Gastrocnemius medialis (tissue), 4 donors: ENCODE data around the gene KLF3. TPM values are rescaled to one million over a fixed set of nuclear protein-coding genes. Genes with fewer than 3 reads are reported as not detected.

Experiments used
- ATAC-seq, 2 donors: fragments of 150-250 bp; one replicate each; pipeline ENCODE4 v1.9.1; 2016
- DNase-seq, 2 donors: peaks; one replicate each; pipeline ENCODE4 v3.0.0-alpha.2; 2019
- H3K27ac ChIP-seq, 4 donors: fragments of 200-600 bp; sonication (generic); 1 replicate in 1 of 4; 2 replicates in 3 of 4; pipeline ENCODE4 v1.5.1; 2016 to 2018; ENCODE audit warnings: mild to moderate bottlenecking in 2 of 4, moderate library complexity in 1 of 4
- H3K27me3 ChIP-seq, 3 donors: fragments of 200-600 bp; sonication (generic) in 2 of 3; 1 replicate in 1 of 3; 2 replicates in 2 of 3; pipeline versions ENCODE4 v1.5.1 to v1.6.0; 2016 to 2019; ENCODE audit warnings: mild to moderate bottlenecking in 1 of 3, moderate library complexity in 1 of 3
- H3K36me3 ChIP-seq, 2 donors: fragments of 200-600 bp; sonication (generic) in 1 of 2; one replicate each; pipeline ENCODE4 v1.5.1; 2017 to 2018
- H3K4me1 ChIP-seq, 2 donors: fragments of 200-600 bp; sonication (generic) in 1 of 2; one replicate each; pipeline ENCODE4 v1.5.1; 2016 to 2017; ENCODE audit warnings: mild to moderate bottlenecking in 2 of 2
- H3K4me3 ChIP-seq, 4 donors: fragments of 200-600 bp; sonication (generic) in 3 of 4; 1 replicate in 1 of 4; 2 replicates in 3 of 4; pipeline ENCODE4 v1.5.1; 2016 to 2019; ENCODE audit warnings: mild to moderate bottlenecking in 2 of 4
- H3K9me3 ChIP-seq, 3 donors: fragments of 200-600 bp; sonication (generic) in 2 of 3; 1 replicate in 1 of 3; 2 replicates in 2 of 3; pipeline ENCODE4 v1.5.1; 2016 to 2019
- CTCF ChIP-seq, 5 experiments: fragments of 450-650 bp in 3 of 5; fragments of 200-600 bp in 2 of 5; sonication (generic) in 2 of 5; IDR thresholded peaks in 4 of 5; conservative IDR thresholded peaks in 1 of 5; 1 replicate in 4 of 5; 2 replicates in 1 of 5; pipeline ENCODE4 v1.5.1; 2016 to 2019; ENCODE audit warnings: antibody characterized with exemption in 5 of 5, mild to moderate bottlenecking in 3 of 5, moderate library complexity in 3 of 5
- POLR2A ChIP-seq, 2 donors: fragments of 450-650 bp; IDR thresholded peaks; one replicate each; pipeline ENCODE4 v1.6.1; 2017; ENCODE audit warnings: antibody characterized with exemption in 2 of 2, mild to moderate bottlenecking in 2 of 2, moderate library complexity in 2 of 2
- in situ Hi-C, 4 donors: fragments of 200-750 bp; cut with MboI; loops; one replicate each; pipeline versions ENCODE4 v1.15.0 to v1.8.0; 2017; ENCODE audit warnings: low sequenced_read_pairs in 4 of 4
- intact Hi-C: fragments of 100-400 bp; cut with DNase I; formaldehyde crosslinking; loops from one replicate; pipeline ENCODE4 v1.15.1; 2023; ENCODE audit warnings: low total_unique reads
- total RNA-seq, 4 donors: library from RNA; depleted of rRNA; stranded (reverse); fragments of >200 nt; gene quantifications; one replicate each; pipeline versions ENCODE4 v1.1.0 to v1.2.3, GENCODE V29; 2016

Gene KLF3
- total RNA-seq, 4 donors from 2014 or later, result 12.7 to 26.5 (median 19.4) TPM

DNA sequence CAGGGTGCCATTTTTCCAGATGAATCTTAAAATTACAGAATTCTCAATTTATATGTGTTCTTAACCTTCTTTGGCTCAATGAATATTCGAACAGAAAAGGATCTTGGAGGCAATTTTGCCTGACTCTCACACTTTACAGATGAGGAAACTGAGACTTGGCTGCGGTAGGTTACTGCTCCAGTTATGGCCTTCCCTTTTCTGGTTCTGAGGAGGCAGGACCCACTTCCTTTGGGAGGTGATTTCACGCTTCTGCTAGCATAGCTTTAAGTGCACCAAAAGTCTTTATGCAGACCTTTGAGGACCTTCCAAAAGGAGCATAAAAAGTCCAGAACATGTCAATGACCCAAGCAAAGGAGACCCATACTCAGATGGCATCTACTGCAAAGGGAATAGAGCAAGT, 44.7 kb upstream of the KLF3 start:
- H3K4me3 ChIP-seq, result no peak overlapping the region
- no peaks in the 10 kb centered on the region for H3K9me3 ChIP-seq
- TF ChIP-seq CTCF (IDR thresholded peaks at IDR 0.05 in 4 of 5, conservative IDR thresholded peaks at IDR 0.05 in 1 of 5), result no peak
- in situ Hi-C loops, result no loop called here
- no peaks in the 10 kb centered on the region for H3K36me3 ChIP-seq
- DNase-seq, result no peak
- H3K27ac ChIP-seq, result no peak overlapping the region
- peaks cover 13 to 17% of the 10 kb centered on the region in 2 donors for H3K4me1 ChIP-seq
- H3K27me3 ChIP-seq, result no peaks in the 10 kb centered on the region
- intact Hi-C loops, result no loop called here
- ATAC-seq, result no peak

DNA sequence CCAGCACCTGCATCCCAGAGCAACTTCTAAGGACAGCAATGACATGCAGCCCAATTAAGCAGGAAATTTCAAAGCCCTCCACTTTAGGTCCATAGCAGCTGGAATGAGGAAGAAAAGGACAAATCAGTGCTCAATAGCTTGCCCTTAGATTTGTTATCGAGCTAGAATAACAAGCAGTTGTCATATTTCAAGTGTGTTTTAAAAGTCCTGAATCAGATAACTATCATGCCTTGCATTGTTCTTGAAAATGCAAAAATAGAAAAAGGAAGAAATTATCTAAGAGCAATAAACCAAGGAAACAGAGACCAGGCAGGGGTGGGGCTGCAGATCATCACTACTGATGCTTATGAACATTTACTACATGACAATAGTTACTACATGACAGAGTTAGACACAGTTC, 43.9 kb upstream of the KLF3 start:
- ATAC-seq (no peak), DNase-seq (no peak)
- intact Hi-C loops, result no loop called here
- peaks cover 13 to 17% of the 10 kb centered on the region in 2 donors for H3K4me1 ChIP-seq
- TF ChIP-seq POLR2A (IDR thresholded peaks at IDR 0.05) (no peak), CTCF (IDR thresholded peaks at IDR 0.05 in 4 of 5, conservative IDR thresholded peaks at IDR 0.05 in 1 of 5) (no peak)
- H3K27me3 ChIP-seq, result no peaks in the 10 kb centered on the region
- H3K4me3 ChIP-seq, result no peak overlapping the region
- H3K9me3 ChIP-seq, result no peaks in the 10 kb centered on the region
- in situ Hi-C loops, result no loop called here
- H3K27ac ChIP-seq, result peak overlapping the region in 2 of 4 donors; percentile 77 to 86
- H3K36me3 ChIP-seq, result no peaks in the 10 kb centered on the region

DNA sequence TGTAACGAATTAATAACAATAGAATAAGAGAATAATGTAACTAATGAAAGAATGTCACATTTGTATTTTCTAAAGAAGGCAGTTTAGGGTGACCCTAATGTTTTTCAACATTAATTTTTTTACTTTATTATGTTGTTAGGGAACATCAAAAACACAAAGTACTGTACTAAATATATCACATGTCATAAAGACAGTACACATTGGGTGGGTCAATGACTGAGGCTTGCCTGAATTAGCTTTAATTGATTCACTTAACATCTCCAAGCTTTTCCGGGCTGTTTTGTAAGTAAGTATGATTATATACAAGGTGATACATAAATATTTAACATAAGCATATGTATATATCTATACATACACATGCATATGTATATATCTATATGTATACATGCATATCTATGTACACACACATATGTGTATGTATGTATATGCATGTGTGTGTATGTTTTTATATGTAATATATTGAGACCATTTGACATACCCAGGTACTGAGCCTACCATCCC, 43.4 kb upstream of the KLF3 start:
- TF ChIP-seq POLR2A (IDR thresholded peaks at IDR 0.05), result no peak
- no peak for TF ChIP-seq CTCF (IDR thresholded peaks at IDR 0.05 in 4 of 5, conservative IDR thresholded peaks at IDR 0.05 in 1 of 5)
- Histone ChIP-seq H3K4me3 (no peak overlapping the region), H3K36me3 (no peaks in the 10 kb centered on the region), H3K4me1 (peaks cover 13 to 17% of the 10 kb centered on the region in 2 donors), H3K27me3 (no peaks in the 10 kb centered on the region), H3K27ac (peak overlapping the region; percentile 45 to 86 (median 74)), H3K9me3 (no peaks in the 10 kb centered on the region)
- ATAC-seq (no peak), DNase-seq (no peak)
- in situ Hi-C loops, result no loop called here
- intact Hi-C loops, result loop anchor here (1.0 kb wide), 2 partner anchors 43 to 46 kb away; no protein-coding TSS in a partner anchor

DNA sequence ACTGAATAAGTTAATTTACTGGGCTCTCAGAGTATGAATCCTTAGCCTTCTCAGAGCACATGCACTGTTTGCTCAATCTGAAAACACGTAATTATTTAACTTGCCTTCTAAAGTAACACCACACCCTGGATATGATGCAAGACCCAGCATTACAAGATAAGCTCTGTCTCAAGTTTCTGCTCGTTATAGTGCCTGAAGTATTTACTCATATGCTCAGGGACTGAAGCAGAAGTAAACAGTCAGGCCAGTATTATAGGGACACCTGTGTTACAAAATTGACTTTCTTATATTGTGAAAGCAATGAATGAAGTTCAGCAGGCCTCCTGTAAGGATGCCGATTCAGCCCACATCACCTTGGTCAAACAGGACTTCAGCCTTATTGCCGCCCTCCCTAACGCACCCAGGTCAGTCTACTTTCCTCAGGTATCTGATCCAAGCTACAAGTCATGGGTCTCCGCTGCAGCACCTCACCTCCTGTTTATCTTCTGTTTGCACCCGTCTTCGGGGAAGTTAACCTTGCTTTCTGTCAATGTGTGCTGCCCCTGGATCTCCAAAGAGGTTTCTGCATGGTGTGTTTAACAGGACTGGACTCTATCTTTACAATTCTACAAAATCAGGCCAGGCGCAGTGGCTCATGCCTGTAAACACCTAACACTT, 42.8 kb upstream of the KLF3 start:
- intact Hi-C loops (loop anchor here (1.0 kb wide), 2 partner anchors 42 to 47 kb away; no protein-coding TSS in a partner anchor), in situ Hi-C loops (no loop called here)
- H3K4me3 ChIP-seq, result no peak overlapping the region
- H3K36me3 ChIP-seq, result no peaks in the 10 kb centered on the region
- peak; percentile 98 to 99 for ATAC-seq
- peaks cover 13 to 17% of the 10 kb centered on the region in 2 donors for H3K4me1 ChIP-seq
- DNase-seq, result peak; percentile 37 to 64
- no peaks in the 10 kb centered on the region for H3K27me3 ChIP-seq
- H3K9me3 ChIP-seq, result no peaks in the 10 kb centered on the region
- TF ChIP-seq POLR2A (IDR thresholded peaks at IDR 0.05), result peak in 1 of 2 donors; percentile 23
- peak in 1 of 5 experiments; percentile 15 for TF ChIP-seq CTCF (IDR thresholded peaks at IDR 0.05 in 4 of 5, conservative IDR thresholded peaks at IDR 0.05 in 1 of 5)
- H3K27ac ChIP-seq, result peak overlapping the region; percentile 64 to 86 (median 74)
